ENCODE measurements around the gene ACSF3.

GRCh38 chr16:89085755-89086154, 7.9 kb upstream of the ACSF3 start:
- no peak for TF ChIP-seq POLR2AphosphoS5 (IDR thresholded peaks at IDR 0.05)
- no peak for TF ChIP-seq CTCF (IDR thresholded peaks at IDR 0.05)

All from upper lobe of left lung (tissue), 4 donors.